Thyroid gland (tissue), 4 donors: ENCODE data around the gene SMC1A. TPM values are rescaled to one million over a fixed set of nuclear protein-coding genes. Genes with fewer than 3 reads are reported as not detected.

Source experiments
- DNase-seq, 2 donors: peaks; one replicate each; pipeline ENCODE4 v3.0.0-alpha.2; 2019
- H3K27ac ChIP-seq, 3 donors: fragments of 200-600 bp; sonication (generic); 1 replicate in 2 of 3; 2 replicates in 1 of 3; pipeline ENCODE4 v1.5.1; 2016 to 2019; ENCODE audit warnings: mild to moderate bottlenecking in 1 of 3, moderate library complexity in 1 of 3
- H3K27me3 ChIP-seq: fragments of 200-600 bp; sonication (generic); one replicate; pipeline ENCODE4 v1.5.1; 2019
- H3K36me3 ChIP-seq, 2 donors: fragments of 200-600 bp; sonication (generic); one replicate each; pipeline ENCODE4 v1.5.1; 2016 to 2019
- H3K4me1 ChIP-seq, 2 donors: fragments of 200-600 bp; sonication (generic); one replicate each; pipeline ENCODE4 v1.5.1; 2017 to 2019
- H3K4me3 ChIP-seq, 3 donors: fragments of 200-600 bp; sonication (generic); replicated peaks in 1 of 3; 1 replicate in 2 of 3; 2 replicates in 1 of 3; pipeline ENCODE4 v1.5.1; 2016; ENCODE audit warnings: mild to moderate bottlenecking in 1 of 3
- H3K9me3 ChIP-seq: fragments of 200-600 bp; sonication (generic); one replicate; pipeline ENCODE4 v1.5.1; 2017
- POLR2A ChIP-seq, 2 donors: fragments of 450-650 bp; IDR thresholded peaks; one replicate each; pipeline ENCODE4 v1.6.1; 2017; ENCODE audit warnings: antibody characterized with exemption in 2 of 2, mild to moderate bottlenecking in 2 of 2, moderate library complexity in 1 of 2
- WGBS, 2 donors: methylation state at CpG; one replicate each; pipeline ENCODE4 v1.1.5; 2017; 5-methylcytosine and 5-hydroxymethylcytosine counted together
- intact Hi-C: fragments of 100-400 bp; cut with DNase I; formaldehyde crosslinking; loops from one replicate; pipeline ENCODE4 v1.15.1; 2023
- microRNA-seq: library from miRNA; unstranded; fragments of <30 nt; microRNA quantifications from one replicate; pipeline ENCODE4, GENCODE V29; 2016
- small RNA-seq: library from RNA; depleted of rRNA; stranded (forward); fragments of <200 nt; gene quantifications from one replicate; pipeline ENCODE3, GENCODE V24; 2016
- total RNA-seq, 4 donors: library from RNA; depleted of rRNA; stranded (reverse); fragments of >200 nt; gene quantifications; one replicate each; pipeline ENCODE4 v1.2.3, GENCODE V29; 2016
- TF ChIP-seq, protein P1 (sequence below), 6 experiments: fragments of 200-600 bp in 3 of 6; fragments of 450-650 bp in 3 of 6; sonication (generic) in 3 of 6; IDR thresholded peaks; one replicate each; pipeline ENCODE4 v1.5.1; 2016 to 2019; ENCODE audit warnings: antibody characterized with exemption in 6 of 6, mild to moderate bottlenecking in 2 of 6, inconsistent platforms in 1 of 6, moderate library complexity in 1 of 6

Gene SMC1A
- total RNA-seq, 4 donors from 2014 or later: 35.0 to 43.7 (median 36.9) TPM

DNA sequence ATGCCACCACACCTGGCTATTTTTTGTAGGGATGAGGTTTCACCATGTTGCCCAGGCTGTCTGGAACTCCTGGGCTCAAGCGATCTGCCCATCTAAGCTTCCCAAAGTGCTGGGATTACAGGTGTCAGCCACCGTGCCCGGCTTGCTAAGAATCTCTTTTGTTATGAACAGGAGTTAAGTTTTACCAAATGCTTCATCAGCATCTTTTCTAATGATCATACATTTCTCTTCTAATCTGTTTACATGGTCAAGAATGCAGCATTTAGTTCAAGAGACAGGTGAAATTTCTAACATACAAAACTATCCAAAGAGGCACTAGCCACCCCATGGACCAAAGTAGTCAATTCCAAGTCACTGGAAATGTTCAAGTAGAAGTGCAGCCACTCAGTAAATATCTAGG lies 88.6 kb downstream of the SMC1A start:
- Histone ChIP-seq H3K27ac (no peak overlapping the region), H3K27me3 (no peaks in the 10 kb centered on the region), H3K9me3 (no peaks in the 10 kb centered on the region), H3K4me3 (no peak overlapping the region), H3K36me3 (no peaks in the 10 kb centered on the region), H3K4me1 (no peaks in the 10 kb centered on the region)
- 77 to 100% methylated on average over 2 to 3 of the region's 3 CpGs for WGBS, 2 donors
- no peak for TF ChIP-seq POLR2A (IDR thresholded peaks at IDR 0.05)
- TF ChIP-seq, protein P1, sequence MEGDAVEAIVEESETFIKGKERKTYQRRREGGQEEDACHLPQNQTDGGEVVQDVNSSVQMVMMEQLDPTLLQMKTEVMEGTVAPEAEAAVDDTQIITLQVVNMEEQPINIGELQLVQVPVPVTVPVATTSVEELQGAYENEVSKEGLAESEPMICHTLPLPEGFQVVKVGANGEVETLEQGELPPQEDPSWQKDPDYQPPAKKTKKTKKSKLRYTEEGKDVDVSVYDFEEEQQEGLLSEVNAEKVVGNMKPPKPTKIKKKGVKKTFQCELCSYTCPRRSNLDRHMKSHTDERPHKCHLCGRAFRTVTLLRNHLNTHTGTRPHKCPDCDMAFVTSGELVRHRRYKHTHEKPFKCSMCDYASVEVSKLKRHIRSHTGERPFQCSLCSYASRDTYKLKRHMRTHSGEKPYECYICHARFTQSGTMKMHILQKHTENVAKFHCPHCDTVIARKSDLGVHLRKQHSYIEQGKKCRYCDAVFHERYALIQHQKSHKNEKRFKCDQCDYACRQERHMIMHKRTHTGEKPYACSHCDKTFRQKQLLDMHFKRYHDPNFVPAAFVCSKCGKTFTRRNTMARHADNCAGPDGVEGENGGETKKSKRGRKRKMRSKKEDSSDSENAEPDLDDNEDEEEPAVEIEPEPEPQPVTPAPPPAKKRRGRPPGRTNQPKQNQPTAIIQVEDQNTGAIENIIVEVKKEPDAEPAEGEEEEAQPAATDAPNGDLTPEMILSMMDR (IDR thresholded peaks at IDR 0.05): no peak
- intact Hi-C loops: no loop called here
- DNase-seq: no peak

DNA sequence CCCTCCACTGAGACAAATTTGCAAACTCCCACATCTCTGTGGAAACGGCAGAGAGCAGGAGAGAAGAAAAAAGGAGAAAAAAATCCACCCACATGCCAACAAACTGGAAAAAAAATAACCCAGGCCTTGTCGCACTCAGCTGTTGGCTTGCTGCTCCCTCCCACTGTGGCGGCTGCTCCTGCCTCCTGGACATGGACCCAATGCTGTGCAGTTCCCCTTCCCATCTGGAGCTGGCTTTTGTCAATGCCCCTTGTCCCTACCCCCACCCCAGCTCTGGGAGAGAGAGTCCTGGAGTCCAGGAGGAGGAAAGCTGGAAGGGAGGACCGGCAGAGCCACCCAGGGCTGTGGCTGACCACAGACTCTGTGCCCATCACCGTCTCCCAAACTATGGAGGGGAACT lies 90.2 kb downstream of the SMC1A start:
- Histone ChIP-seq H3K36me3 (no peaks in the 10 kb centered on the region), H3K9me3 (no peaks in the 10 kb centered on the region), H3K27ac (no peak overlapping the region), H3K4me3 (no peak overlapping the region), H3K4me1 (no peaks in the 10 kb centered on the region), H3K27me3 (no peaks in the 10 kb centered on the region)
- WGBS, 2 donors: 19 to 48% methylated on average over 3 to 5 of the region's 5 CpGs
- intact Hi-C loops: no loop called here
- TF ChIP-seq, protein P1 (IDR thresholded peaks at IDR 0.05): no peak
- no peak for TF ChIP-seq POLR2A (IDR thresholded peaks at IDR 0.05)
- DNase-seq: no peak

DNA sequence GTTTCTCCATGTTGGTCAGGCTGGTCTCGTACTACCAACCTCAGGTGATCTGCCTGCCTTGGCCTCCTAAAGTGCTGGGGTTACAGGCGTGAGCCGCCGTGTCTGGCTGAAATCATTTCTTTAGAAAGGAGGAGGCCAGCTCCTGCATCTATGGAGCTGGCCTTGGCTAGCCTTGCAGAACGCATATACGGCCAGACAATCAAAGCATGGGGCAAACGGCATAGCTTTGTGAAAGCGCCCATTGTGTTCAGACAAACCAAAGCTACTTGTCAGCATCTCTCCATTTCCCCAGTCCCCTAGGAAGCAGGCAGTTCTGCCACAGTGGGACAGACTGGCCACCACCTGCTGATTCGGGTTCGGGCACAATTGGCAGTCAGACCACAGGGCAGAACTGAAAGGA lies 92.1 kb downstream of the SMC1A start:
- WGBS, 2 donors: 83 to 84% methylated on average over 5 to 10 of the region's 10 CpGs
- no peaks in the 10 kb centered on the region for H3K27me3 ChIP-seq

DNA sequence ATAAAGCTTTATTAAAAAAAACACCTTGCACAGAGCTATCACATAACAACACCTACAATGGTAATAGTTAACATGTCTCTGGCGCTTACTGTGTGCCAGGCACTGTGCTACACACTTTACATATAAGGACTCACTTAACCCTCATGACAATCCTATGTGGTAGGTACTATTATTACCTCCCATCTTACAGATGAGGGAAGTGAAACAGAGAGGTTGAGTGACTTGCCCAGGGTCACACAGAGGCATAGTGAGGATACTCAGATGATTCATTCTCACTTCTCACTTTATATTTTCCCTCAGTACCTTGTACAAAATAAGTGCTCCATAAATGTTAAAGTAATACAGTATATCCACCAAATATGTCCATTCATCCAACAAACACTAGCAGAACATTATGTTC lies 97.7 kb downstream of the SMC1A start:
- intact Hi-C loops: no loop called here

More for the DNA sequence above, 92.1 kb downstream of the SMC1A start:
- H3K36me3 ChIP-seq: no peaks in the 10 kb centered on the region
- intact Hi-C loops: no loop called here
- no peak overlapping the region for H3K4me3 ChIP-seq
- H3K9me3 ChIP-seq: no peaks in the 10 kb centered on the region
- H3K27ac ChIP-seq: no peak overlapping the region
- no peak for DNase-seq
- H3K4me1 ChIP-seq: no peaks in the 10 kb centered on the region
- TF ChIP-seq, protein P1 (IDR thresholded peaks at IDR 0.05): no peak
- TF ChIP-seq POLR2A (IDR thresholded peaks at IDR 0.05): no peak

More for the DNA sequence above, 97.7 kb downstream of the SMC1A start:
- DNase-seq: no peak
- Histone ChIP-seq H3K4me1 (peaks cover 0 to 3% of the 10 kb centered on the region in 2 donors), H3K9me3 (no peaks in the 10 kb centered on the region), H3K36me3 (no peaks in the 10 kb centered on the region), H3K27ac (no peak overlapping the region), H3K27me3 (no peaks in the 10 kb centered on the region), H3K4me3 (no peak overlapping the region)
- WGBS, 2 donors: 93 to 95% methylated on average over 1 of the region's 1 CpG
- TF ChIP-seq, protein P1 (IDR thresholded peaks at IDR 0.05): no peak
- no peak for TF ChIP-seq POLR2A (IDR thresholded peaks at IDR 0.05)

Small RNAs within 50 kb of the gene (microRNA-seq; reads per million reads assigned to microRNA genes)
- gene MIR6857: not detected

Small RNAs within 50 kb of the gene (small RNA-seq; reads per million reads assigned to genes)
- gene AC245102.2: not detected
- not detected for gene MIR6857
- not detected for gene RF00019
- not detected for gene VTRNA3-1P

Other genes with a start within 250 kb of the SMC1A start
- 100 to 1,000 TPM in 3 of 4 donors, 10 to 100 TPM in 1; 99.7 to 178 (median 114) TPM for gene KDM5C, start 197.4 kb downstream of the SMC1A start, total RNA-seq
- gene IQSEC2, start 141.1 kb downstream of the SMC1A start, total RNA-seq: 10 to 100 TPM; 14.1 to 23.7 (median 17.2) TPM
- 1 to 10 TPM; 1.4 to 3.8 (median 3.0) TPM for gene RIBC1, start 219 bp upstream of the SMC1A start, total RNA-seq
- gene HSD17B10, start 11.7 kb upstream of the SMC1A start, total RNA-seq: 100 to 1,000 TPM in 2 of 4 donors, 10 to 100 TPM in 2; 88.8 to 122 (median 104) TPM